Measurements from ENCODE around the gene SCOC. TPM values are rescaled to one million over a fixed set of nuclear protein-coding genes. Genes with fewer than 3 reads are reported as not detected.

SCOC gene
- polyA plus RNA-seq, 2 of the 4 experiments (the other 2 are of a cell fraction) = 50.0 to 71.9 TPM

DNA sequence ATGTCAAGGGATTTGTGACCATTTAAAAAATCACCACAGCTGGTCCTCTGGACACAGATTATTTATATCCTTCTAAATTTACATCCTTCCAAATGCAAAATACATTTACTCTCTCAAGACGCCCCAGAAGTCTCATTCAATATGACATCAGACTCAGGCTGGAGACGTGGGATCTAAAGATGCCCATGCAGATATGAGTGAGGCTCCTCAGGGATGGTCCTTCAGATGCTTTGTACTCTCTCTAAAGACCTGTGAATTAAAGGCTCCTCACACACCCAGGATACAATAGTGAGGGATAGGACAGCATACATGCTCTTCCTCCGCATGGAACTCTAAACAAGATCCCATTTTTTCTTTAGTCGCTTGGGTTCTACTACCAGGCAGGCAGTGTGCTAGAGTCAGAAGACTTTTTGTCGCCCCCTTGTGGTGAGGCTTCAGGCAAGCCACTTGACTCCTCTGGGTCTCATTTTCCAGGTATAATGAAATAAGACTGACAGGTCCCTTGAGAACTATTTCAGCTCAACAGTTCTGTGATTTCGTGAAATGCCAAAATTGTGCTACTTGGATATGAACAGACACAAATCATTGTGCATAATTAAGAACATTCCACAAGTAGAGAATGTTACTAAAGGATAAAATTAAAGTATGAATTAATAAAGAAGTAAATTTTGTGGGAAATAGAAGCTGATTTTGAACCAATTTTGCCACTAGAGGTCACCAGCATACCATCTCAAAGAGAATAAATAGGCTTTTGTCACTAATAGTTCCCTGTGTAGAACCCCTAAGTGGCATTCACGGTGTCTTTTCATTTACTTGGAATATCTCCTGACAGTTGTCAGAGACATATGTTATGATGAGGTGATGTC lies 13.7 kb upstream of the SCOC start:
- ATAC-seq = peak; percentile 97 to 100
- FAIRE-seq = no peak
- ChIA-PET POLR2A (interaction anchor here (1.0 kb wide), 1 partner anchor 14 kb away, joined by 4 read pairs; the partner anchor contains the start of gene SCOC), CTCF (interaction anchor here (0.6 to 6.8 kb wide), 71 partner anchors 9 to 755 kb away, joined by 3 to 38 read pairs (median 4); partner anchors contain the start of genes CLGN, MAML3, MGAT4D and SCOC)
- H3K27ac ChIP-seq = no peak overlapping the region
- peak; percentile 81 for TF ChIP-seq SMC3 (IDR thresholded peaks at IDR 0.05)
- peak; percentile 57 to 76 for TF ChIP-seq RAD21 (conservative IDR thresholded peaks at IDR 0.05 in 1 of 2, IDR thresholded peaks at IDR 0.05 in 1 of 2)
- TF ChIP-seq KDM5A (IDR thresholded peaks at IDR 0.05) = 0 out of 2 replicates have a peak, but pooled peaks have one; percentile 25
- no peak for TF ChIP-seq ZNF302 (CRISPR knock-in tag; IDR thresholded peaks at IDR 0.05)
- TF ChIP-seq SREBF2 (IDR thresholded peaks at IDR 0.05) = no peak
- no peak for TF ChIP-seq CBX2 (IDR thresholded peaks at IDR 0.05; ENCODE audit: borderline replicate concordance, low read depth)
- TF ChIP-seq, protein P1, sequence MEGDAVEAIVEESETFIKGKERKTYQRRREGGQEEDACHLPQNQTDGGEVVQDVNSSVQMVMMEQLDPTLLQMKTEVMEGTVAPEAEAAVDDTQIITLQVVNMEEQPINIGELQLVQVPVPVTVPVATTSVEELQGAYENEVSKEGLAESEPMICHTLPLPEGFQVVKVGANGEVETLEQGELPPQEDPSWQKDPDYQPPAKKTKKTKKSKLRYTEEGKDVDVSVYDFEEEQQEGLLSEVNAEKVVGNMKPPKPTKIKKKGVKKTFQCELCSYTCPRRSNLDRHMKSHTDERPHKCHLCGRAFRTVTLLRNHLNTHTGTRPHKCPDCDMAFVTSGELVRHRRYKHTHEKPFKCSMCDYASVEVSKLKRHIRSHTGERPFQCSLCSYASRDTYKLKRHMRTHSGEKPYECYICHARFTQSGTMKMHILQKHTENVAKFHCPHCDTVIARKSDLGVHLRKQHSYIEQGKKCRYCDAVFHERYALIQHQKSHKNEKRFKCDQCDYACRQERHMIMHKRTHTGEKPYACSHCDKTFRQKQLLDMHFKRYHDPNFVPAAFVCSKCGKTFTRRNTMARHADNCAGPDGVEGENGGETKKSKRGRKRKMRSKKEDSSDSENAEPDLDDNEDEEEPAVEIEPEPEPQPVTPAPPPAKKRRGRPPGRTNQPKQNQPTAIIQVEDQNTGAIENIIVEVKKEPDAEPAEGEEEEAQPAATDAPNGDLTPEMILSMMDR (IDR thresholded peaks at IDR 0.05) = peak; percentile 88
- 25% methylated on average over 7 of the region's 7 CpGs for WGBS (ENCODE audit: missing lambda C conversion rate)
- H3K9me3 ChIP-seq = no peaks in the 10 kb centered on the region
- H3K4me2 ChIP-seq = peak overlapping the region; percentile 44; the same call in 2 of the 3 replicates
- H3K4me3 ChIP-seq = no peak overlapping the region
- DNase-seq (ENCODE audit: low read depth in 1 of 2, low spot score in 1 of 2) = peak; percentile 45 to 85
- no peaks in the 10 kb centered on the region for H3K4me1 ChIP-seq

DNA sequence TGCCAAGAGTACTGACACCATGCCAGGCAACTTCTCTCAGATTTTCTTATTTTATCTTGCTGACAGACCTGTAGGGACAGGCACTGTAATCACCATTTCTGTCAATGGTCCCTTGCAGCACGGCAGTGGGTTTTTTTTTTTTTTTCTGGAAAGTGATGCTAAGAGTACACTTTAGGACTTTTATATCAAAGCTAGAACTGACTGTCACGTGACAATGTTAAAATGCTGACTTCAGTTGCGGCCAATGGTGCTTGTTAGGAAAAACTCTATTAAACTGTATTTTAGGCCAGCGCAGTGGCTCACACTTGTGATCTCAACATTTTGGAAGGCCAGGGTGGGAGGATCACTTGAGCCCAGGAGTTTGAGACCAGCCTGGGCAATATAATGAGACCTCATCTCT lies 12.3 kb upstream of the SCOC start:
- CTCF ChIA-PET = interaction anchor here (0.5 to 6.8 kb wide), 10 partner anchors 13 to 489 kb away, joined by 3 to 38 read pairs (median 6); partner anchors contain the start of genes CLGN and SCOC
- ATAC-seq (no peak), DNase-seq (ENCODE audit: low read depth in 1 of 2, low spot score in 1 of 2) (no peak), FAIRE-seq (no peak)
- no peak overlapping the region for H3K4me3 ChIP-seq
- POLR2A ChIA-PET = no interaction called here
- WGBS (ENCODE audit: missing lambda C conversion rate) = 80% methylated on average over 4 of the region's 4 CpGs
- TF ChIP-seq, protein P2, sequence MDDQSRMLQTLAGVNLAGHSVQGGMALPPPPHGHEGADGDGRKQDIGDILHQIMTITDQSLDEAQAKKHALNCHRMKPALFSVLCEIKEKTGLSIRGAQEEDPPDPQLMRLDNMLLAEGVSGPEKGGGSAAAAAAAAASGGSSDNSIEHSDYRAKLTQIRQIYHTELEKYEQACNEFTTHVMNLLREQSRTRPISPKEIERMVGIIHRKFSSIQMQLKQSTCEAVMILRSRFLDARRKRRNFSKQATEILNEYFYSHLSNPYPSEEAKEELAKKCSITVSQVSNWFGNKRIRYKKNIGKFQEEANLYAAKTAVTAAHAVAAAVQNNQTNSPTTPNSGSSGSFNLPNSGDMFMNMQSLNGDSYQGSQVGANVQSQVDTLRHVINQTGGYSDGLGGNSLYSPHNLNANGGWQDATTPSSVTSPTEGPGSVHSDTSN (IDR thresholded peaks at IDR 0.05) = no peak
- no peak for TF ChIP-seq HDAC2 (IDR thresholded peaks at IDR 0.05)
- no peak for TF ChIP-seq ZFP36 (IDR thresholded peaks at IDR 0.05; ENCODE audit: borderline replicate concordance, partially characterized antibody)
- no peak for TF ChIP-seq HEYL (CRISPR knock-in tag; IDR thresholded peaks at IDR 0.05)
- TF ChIP-seq MYC (IDR thresholded peaks at IDR 0.05; ENCODE audit: borderline replicate concordance, low read length) = no peak
- TF ChIP-seq FOSL2 (IDR thresholded peaks at IDR 0.05) = no peak
- TF ChIP-seq FOSL2 (CRISPR knock-in tag; IDR thresholded peaks at IDR 0.05) = no peak
- no peak for TF ChIP-seq HOXB5 (CRISPR knock-in tag; IDR thresholded peaks at IDR 0.05)
- TF ChIP-seq ZNF302 (CRISPR knock-in tag; IDR thresholded peaks at IDR 0.05) = no peak
- TF ChIP-seq FOSB (CRISPR knock-in tag; IDR thresholded peaks at IDR 0.05) = no peak
- no peak for TF ChIP-seq NPAS2 (CRISPR knock-in tag; IDR thresholded peaks at IDR 0.05; ENCODE audit: borderline replicate concordance)
- TF ChIP-seq RFX5 (IDR thresholded peaks at IDR 0.05) = no peak
- TF ChIP-seq, protein P3, sequence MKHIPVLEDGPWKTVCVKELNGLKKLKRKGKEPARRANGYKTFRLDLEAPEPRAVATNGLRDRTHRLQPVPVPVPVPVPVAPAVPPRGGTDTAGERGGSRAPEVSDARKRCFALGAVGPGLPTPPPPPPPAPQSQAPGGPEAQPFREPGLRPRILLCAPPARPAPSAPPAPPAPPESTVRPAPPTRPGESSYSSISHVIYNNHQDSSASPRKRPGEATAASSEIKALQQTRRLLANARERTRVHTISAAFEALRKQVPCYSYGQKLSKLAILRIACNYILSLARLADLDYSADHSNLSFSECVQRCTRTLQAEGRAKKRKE (CRISPR knock-in tag; IDR thresholded peaks at IDR 0.05; ENCODE audit: low read depth) = no peak
- no peak for TF ChIP-seq FOXS1 (CRISPR knock-in tag; IDR thresholded peaks at IDR 0.05)
- TF ChIP-seq POLR2AphosphoS2 (conservative IDR thresholded peaks at IDR 0.05; ENCODE audit: low read length) = no peak
- no peak for TF ChIP-seq RARB (CRISPR knock-in tag; IDR thresholded peaks at IDR 0.05)
- no peak for TF ChIP-seq NR3C1 (IDR thresholded peaks at IDR 0.05)
- no peak overlapping the region for H3K4me2 ChIP-seq
- H3K4me1 ChIP-seq = no peaks in the 10 kb centered on the region
- no peaks in the 10 kb centered on the region for H3K9me3 ChIP-seq
- no peak overlapping the region for H3K27ac ChIP-seq

Measured in A549 (cell line).